ENCODE results near the gene CCNF. TPM values are rescaled to one million over a fixed set of nuclear protein-coding genes. Genes with fewer than 3 reads are reported as not detected.

CCNF gene
- total and polyA plus RNA-seq, 4 donors: 2.0 to 7.5 (median 2.8) TPM

GRCh38 chr16:2388875-2389433 is 40.3 kb upstream of the CCNF start:
- H3K9ac ChIP-seq (ENCODE audit: insufficient read depth in 1 of 2, low read length in 2 of 2): no peak overlapping the region
- no peaks in the 10 kb centered on the region for H3K4me1 ChIP-seq (ENCODE audit: control insufficient read depth in 5 of 5, insufficient read depth in 5 of 5, low read length in 5 of 5)
- no peak for ATAC-seq (ENCODE audit: insufficient read depth, low FRiP score)
- no peak for TF ChIP-seq CTCF (IDR thresholded peaks at IDR 0.05; ENCODE audit: control extremely low read depth, extremely low read depth)
- H3K27me3 ChIP-seq (ENCODE audit: control insufficient read depth in 3 of 3, insufficient read depth in 3 of 3, low read length in 2 of 3): no peaks in the 10 kb centered on the region
- no peak overlapping the region for H3K27ac ChIP-seq (ENCODE audit: low read depth in 1 of 2, low read length in 1 of 2)
- no peaks in the 10 kb centered on the region for H3K36me3 ChIP-seq (ENCODE audit: control insufficient read depth in 4 of 4, insufficient read depth in 4 of 4, low read length in 4 of 4)
- WGBS, 2 donors: 43 to 77% methylated on average over 2 of the region's 2 CpGs
- DNase-seq: no peak
- H3K9me3 ChIP-seq (ENCODE audit: control insufficient read depth in 4 of 4, insufficient read depth in 3 of 4, low read length in 3 of 4): peaks cover 0 to 5% (median 2%) of the 10 kb centered on the region in 4 donors
- no peak overlapping the region for H3K4me3 ChIP-seq

GRCh38 chr16:2392025-2392424 is 37.2 kb upstream of the CCNF start:
- ATAC-seq (ENCODE audit: insufficient read depth, low FRiP score): no peak
- no peaks in the 10 kb centered on the region for H3K4me1 ChIP-seq (ENCODE audit: control insufficient read depth in 5 of 5, insufficient read depth in 5 of 5, low read length in 5 of 5)
- no peaks in the 10 kb centered on the region for H3K36me3 ChIP-seq (ENCODE audit: control insufficient read depth in 4 of 4, insufficient read depth in 4 of 4, low read length in 4 of 4)
- H3K27ac ChIP-seq (ENCODE audit: low read depth in 1 of 2, low read length in 1 of 2): no peak overlapping the region
- peaks cover 0 to 5% (median 2%) of the 10 kb centered on the region in 4 donors for H3K9me3 ChIP-seq (ENCODE audit: control insufficient read depth in 4 of 4, insufficient read depth in 3 of 4, low read length in 3 of 4)
- H3K27me3 ChIP-seq (ENCODE audit: control insufficient read depth in 3 of 3, insufficient read depth in 3 of 3, low read length in 2 of 3): no peaks in the 10 kb centered on the region
- no peak overlapping the region for H3K9ac ChIP-seq (ENCODE audit: insufficient read depth in 1 of 2, low read length in 2 of 2)
- no peak for DNase-seq
- TF ChIP-seq CTCF (IDR thresholded peaks at IDR 0.05; ENCODE audit: control extremely low read depth, extremely low read depth): no peak
- no peak overlapping the region for H3K4me3 ChIP-seq

- WGBS, 2 donors: 79 to 83% methylated on average over 5 of the region's 5 CpGs
- H3K9me3 ChIP-seq (ENCODE audit: control insufficient read depth in 4 of 4, insufficient read depth in 3 of 4, low read length in 3 of 4): no peaks in the 10 kb centered on the region
- no peak overlapping the region for H3K27ac ChIP-seq (ENCODE audit: low read depth in 1 of 2, low read length in 1 of 2)
- no peaks in the 10 kb centered on the region for H3K4me1 ChIP-seq (ENCODE audit: control insufficient read depth in 5 of 5, insufficient read depth in 5 of 5, low read length in 5 of 5)
- no peaks in the 10 kb centered on the region for H3K36me3 ChIP-seq (ENCODE audit: control insufficient read depth in 4 of 4, insufficient read depth in 4 of 4, low read length in 4 of 4)
- ATAC-seq (ENCODE audit: insufficient read depth, low FRiP score): no peak
- DNase-seq: no peak
- no peak for TF ChIP-seq CTCF (IDR thresholded peaks at IDR 0.05; ENCODE audit: control extremely low read depth, extremely low read depth)
- H3K27me3 ChIP-seq (ENCODE audit: control insufficient read depth in 3 of 3, insufficient read depth in 3 of 3, low read length in 2 of 3): no peaks in the 10 kb centered on the region
- H3K4me3 ChIP-seq: no peak overlapping the region
- H3K9ac ChIP-seq (ENCODE audit: insufficient read depth in 1 of 2, low read length in 2 of 2): no peak overlapping the region
Observed at GRCh38 chr16:2398520-2398919, 30.7 kb upstream of the CCNF start.

GRCh38 chr16:2404099-2404498 is 25.1 kb upstream of the CCNF start:
- H3K36me3 ChIP-seq (ENCODE audit: control insufficient read depth in 4 of 4, insufficient read depth in 4 of 4, low read length in 4 of 4): no peaks in the 10 kb centered on the region
- 61 to 84% methylated on average over 4 of the region's 4 CpGs for WGBS, 2 donors

More at GRCh38 chr16:2404099-2404498, 25.1 kb upstream of the CCNF start:
- Histone ChIP-seq H3K4me1 (ENCODE audit: control insufficient read depth in 5 of 5, insufficient read depth in 5 of 5, low read length in 5 of 5) (no peaks in the 10 kb centered on the region), H3K9me3 (ENCODE audit: control insufficient read depth in 4 of 4, insufficient read depth in 3 of 4, low read length in 3 of 4) (no peaks in the 10 kb centered on the region), H3K4me3 (no peak overlapping the region), H3K9ac (ENCODE audit: insufficient read depth in 1 of 2, low read length in 2 of 2) (no peak overlapping the region), H3K27ac (ENCODE audit: low read depth in 1 of 2, low read length in 1 of 2) (no peak overlapping the region), H3K27me3 (ENCODE audit: control insufficient read depth in 3 of 3, insufficient read depth in 3 of 3, low read length in 2 of 3) (no peaks in the 10 kb centered on the region)
- no peak for ATAC-seq (ENCODE audit: insufficient read depth, low FRiP score)
- DNase-seq: no peak
- no peak for TF ChIP-seq CTCF (IDR thresholded peaks at IDR 0.05; ENCODE audit: control extremely low read depth, extremely low read depth)
